HG02884 (cell line): Measurements from ENCODE around the gene TM4SF20.

Source experiments
- ATAC-seq: cut with Tn5 transposase; IDR thresholded peaks from one replicate; pipeline ENCODE4 v1.9.1; 2021; ENCODE audit warnings: mild to moderate bottlenecking, moderate library complexity; ENCODE audit not compliant: unreplicated experiment

The TM4SF20 gene

DNA sequence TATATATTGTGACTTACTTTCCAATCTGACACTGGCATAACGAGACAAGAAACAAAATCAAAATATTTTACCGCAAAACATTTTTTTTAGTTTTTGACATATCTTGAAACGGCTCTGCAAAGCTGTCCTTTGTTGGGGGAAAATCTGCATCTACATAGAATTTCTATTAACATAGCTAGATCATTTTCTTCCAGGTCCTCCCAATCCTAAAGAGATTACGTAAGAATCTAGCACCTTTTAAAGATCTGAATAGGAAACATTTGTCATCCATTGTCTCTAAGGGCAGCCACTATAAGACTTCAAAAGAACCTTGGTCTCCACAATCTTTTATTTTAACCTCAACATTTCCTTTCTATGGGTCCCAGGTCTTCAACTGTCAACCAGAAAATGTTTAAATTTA lies 55.3 kb downstream of the TM4SF20 start:
- ATAC-seq: no peak

DNA sequence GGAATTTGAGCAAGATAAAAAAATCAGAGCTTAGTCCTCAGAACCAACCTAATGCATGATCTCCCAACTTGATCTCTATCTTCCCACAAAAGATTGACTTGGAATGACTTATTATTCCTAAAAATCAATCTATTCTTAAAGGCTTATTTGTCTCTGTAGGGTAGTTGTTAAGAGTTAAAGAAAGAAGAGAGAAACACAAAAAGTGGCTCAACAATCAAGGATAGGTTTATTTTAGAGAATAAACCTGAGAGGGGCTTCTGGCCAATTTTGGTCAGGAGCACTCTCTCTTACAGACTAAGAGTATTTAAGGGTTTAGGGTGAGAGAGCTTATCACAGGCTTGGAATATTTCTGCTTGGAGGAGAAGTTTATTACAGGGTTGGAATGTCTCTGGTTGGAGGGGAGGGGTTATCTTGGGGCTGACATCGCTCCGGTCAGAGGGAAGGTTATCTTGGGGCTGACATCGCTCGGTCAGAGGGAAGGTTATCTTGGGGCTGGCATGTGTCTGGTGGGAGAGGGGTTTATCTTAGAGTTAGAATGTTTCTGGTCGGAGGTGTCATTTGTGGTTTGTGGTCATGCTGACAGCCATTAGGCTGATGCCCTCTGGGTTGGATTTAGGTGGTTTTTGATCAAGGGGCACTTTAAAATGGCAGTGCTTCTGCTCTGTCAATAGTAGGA lies 56.4 kb downstream of the TM4SF20 start:
- ATAC-seq: no peak

DNA sequence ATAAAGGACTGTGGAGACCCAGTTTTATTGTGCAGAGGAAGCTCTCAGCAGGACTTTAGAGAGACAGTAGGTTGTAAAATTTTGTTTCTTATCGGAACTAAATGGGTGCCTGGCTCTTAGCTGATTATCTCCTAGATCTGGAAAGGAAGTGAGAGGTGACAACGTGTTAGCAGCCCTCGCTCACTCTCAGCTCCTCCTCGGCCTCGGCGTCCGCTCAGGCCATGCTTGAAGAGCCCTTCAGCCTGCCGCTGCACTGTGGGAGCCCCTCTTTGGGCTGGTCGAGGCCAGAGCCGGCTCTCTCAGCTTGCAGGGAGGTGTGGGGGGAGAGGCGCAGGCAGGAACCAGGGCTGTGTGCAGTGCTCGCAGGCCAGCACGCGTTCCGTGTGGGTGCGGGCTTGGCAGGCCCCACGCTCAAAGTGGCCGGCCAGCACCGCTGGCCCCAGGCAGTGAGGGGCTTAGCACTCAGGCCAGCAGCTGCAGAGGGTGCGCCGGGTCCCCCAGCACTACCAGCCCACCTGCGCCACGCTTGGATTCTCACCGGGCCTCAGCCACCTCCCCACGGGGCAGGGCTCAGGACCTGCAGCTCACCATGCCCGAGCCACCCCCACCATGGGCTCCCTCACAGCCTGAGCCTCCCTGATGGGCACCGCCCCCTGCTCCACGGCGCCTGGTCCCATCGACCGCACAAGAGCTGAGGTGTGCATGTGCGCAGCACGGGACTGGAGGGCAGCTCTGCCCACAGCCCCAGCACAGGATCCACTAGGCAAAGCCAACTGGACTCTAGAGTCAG lies 58.6 kb downstream of the TM4SF20 start:
- no peak for ATAC-seq

DNA sequence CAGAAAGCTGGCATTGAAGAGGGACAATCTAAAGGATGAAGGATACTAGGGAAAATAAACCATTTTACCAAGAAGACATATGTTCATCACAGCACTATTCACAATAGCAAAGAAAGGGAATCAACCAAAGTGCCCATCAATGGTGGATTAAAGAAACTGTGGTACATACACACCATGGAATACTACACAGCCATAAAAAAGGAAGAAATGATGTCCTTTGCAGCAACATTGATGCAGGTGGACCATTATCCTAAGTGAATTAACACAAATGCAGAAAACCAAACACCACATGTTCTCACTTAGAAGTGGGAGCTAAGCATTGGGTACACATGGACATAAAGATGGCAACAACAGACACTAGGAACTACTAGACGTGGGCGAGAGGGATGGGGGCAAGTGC lies 61.3 kb downstream of the TM4SF20 start:
- no peak for ATAC-seq

DNA sequence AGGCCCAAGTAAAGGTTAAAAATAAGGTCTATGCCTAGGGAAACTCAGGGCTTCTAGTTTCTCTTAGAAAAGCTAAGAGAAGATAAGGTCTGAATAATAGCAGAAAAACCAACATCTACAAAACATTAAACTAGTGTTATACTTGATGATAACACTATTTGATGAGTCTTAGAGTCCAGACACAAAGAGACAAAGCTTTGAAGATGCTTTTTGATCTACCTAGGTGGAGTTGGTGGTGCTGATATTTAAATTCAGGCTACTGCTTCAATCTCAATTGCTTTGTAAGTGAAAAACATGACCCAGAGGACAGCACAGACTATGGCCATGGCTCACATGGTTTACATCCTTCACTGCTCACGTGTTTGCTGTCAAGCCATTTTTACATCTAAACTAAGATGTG lies 65.8 kb downstream of the TM4SF20 start:
- no peak for ATAC-seq

- ATAC-seq: no peak
Observed at GRCh38 chr2:227312579-227312978, 66.5 kb downstream of the TM4SF20 start.
